PC-3 (cell line): ENCODE measurements around the gene CELA3B. TPM values are rescaled to one million over a fixed set of nuclear protein-coding genes. Genes with fewer than 3 reads are reported as not detected.

ENCODE experiments used
- ATAC-seq: fragments of 200-7000 bp; cut with Tn5 transposase; 2 replicates; pipeline ENCODE4 v1.9.1; 2020; ENCODE audit warnings: mild to moderate bottlenecking, moderate library complexity
- BruUV-seq: library from RNA; stranded (reverse); fragments of 400-500 nt; replicated peaks from 2 replicates; lab custom pipeline; 2021; lab: Mats Ljungman, UMichigan
- CTCF ChIA-PET: fragments of 300-600 bp; sonication (Branson Sonifier 250); formaldehyde crosslinking; loops from one replicate; lab custom pipeline; 2022; ENCODE audit warnings: antibody characterized with exemption; lab: Charles Lee
- POLR2A ChIA-PET: fragments of 300-600 bp; sonication (Branson Sonifier 250); formaldehyde crosslinking; loops from one replicate; lab custom pipeline; 2022; ENCODE audit warnings: antibody characterized with exemption; ENCODE audit not compliant: unreplicated experiment; lab: Charles Lee
- DNase-seq: peaks from one replicate; pipeline ENCODE4 v3.0.0-alpha.2; 2015
- H2AFZ ChIP-seq: fragments of 300-600 bp; sonication (generic); 2 replicates; pipeline ENCODE4 v1.6.0; 2016; ENCODE audit warnings: antibody characterized with exemption, low read length
- H3F3A ChIP-seq: fragments of 300-600 bp; sonication (generic); one replicate; pipeline ENCODE4 v1.6.0; 2017; ENCODE audit warnings: antibody characterized with exemption, low read length, control low read depth, mild to moderate bottlenecking; ENCODE audit not compliant: unreplicated experiment
- H3K27ac ChIP-seq: fragments of 300-600 bp; sonication (generic); 2 replicates; pipeline ENCODE4 v1.5.1; 2016; ENCODE audit warnings: mild to moderate bottlenecking, low read length
- H3K27me3 ChIP-seq: fragments of 300-600 bp; sonication (generic); 2 replicates; pipeline ENCODE4 v1.6.1; 2016; ENCODE audit warnings: low read length, mixed read lengths
- H3K36me3 ChIP-seq: fragments of 300-600 bp; sonication (generic); 2 replicates; pipeline ENCODE4 v1.6.1; 2016; ENCODE audit warnings: low read depth, mixed run types, low read length, mixed read lengths
- H3K4me1 ChIP-seq: fragments of 300-600 bp; sonication (generic); 2 replicates; pipeline ENCODE4 v1.5.1; 2016; ENCODE audit warnings: low read length; ENCODE audit not compliant: insufficient read depth
- H3K4me2 ChIP-seq: fragments of 300-600 bp; sonication (generic); 2 replicates; pipeline ENCODE4 v1.6.0; 2016; ENCODE audit warnings: low read length
- H3K4me3 ChIP-seq: fragments of 300-600 bp; sonication (generic); 2 replicates; pipeline ENCODE4 v1.5.1; 2016; ENCODE audit warnings: mild to moderate bottlenecking, low read length, mixed read lengths
- H3K79me2 ChIP-seq: fragments of 300-600 bp; sonication (generic); 2 replicates; pipeline ENCODE4 v1.6.1; 2017; ENCODE audit warnings: low read length, mixed read lengths
- H3K9ac ChIP-seq: fragments of 300-600 bp; sonication (generic); 2 replicates; pipeline ENCODE4 v1.6.0; 2016; ENCODE audit warnings: mild to moderate bottlenecking, low read length
- H3K9me2 ChIP-seq: fragments of 300-600 bp; sonication (generic); replicated peaks from 2 replicates; pipeline ENCODE4 v1.6.1; 2016; ENCODE audit warnings: mixed run types, low read length, mixed read lengths
- H3K9me3 ChIP-seq: fragments of 300-600 bp; sonication (generic); 2 replicates; pipeline ENCODE4 v1.6.1; 2016; ENCODE audit warnings: low read length, mixed read lengths
- H4K20me1 ChIP-seq: fragments of 300-600 bp; sonication (generic); 2 replicates; pipeline ENCODE4 v1.6.1; 2016; ENCODE audit warnings: low read length, mixed read lengths
- CTCF ChIP-seq: fragments of 300-600 bp; sonication (generic); conservative IDR thresholded peaks from 2 replicates; pipeline ENCODE4 v1.5.1; 2017; ENCODE audit warnings: antibody characterized with exemption, low read depth, mild to moderate bottlenecking, low read length
- EZH2 ChIP-seq: fragments of 300-600 bp; sonication (generic); IDR thresholded peaks from one replicate; pipeline ENCODE4 v1.6.1; 2017; ENCODE audit warnings: antibody characterized with exemption, mild to moderate bottlenecking, low read length; ENCODE audit not compliant: unreplicated experiment
- EZH2phosphoT487 ChIP-seq: fragments of 300-600 bp; sonication (generic); IDR thresholded peaks from 2 replicates; pipeline ENCODE4 v1.6.1; 2018; ENCODE audit warnings: mild to moderate bottlenecking, antibody characterized with exemption, low read length, borderline replicate concordance
- intact Hi-C: fragments of 100-400 bp; cut with micrococcal nuclease; formaldehyde crosslinking; loops from 2 replicates; pipeline ENCODE4 v1.9.0; 2023
- total RNA-seq: library from RNA; depleted of rRNA; stranded (reverse); fragments of >200 nt; gene quantifications from 2 replicates; pipeline ENCODE4 v1.2.3, GENCODE V29; 2014

Gene CELA3B
- total RNA-seq, 1 experiment from 2014 or later, result not detected

- Histone ChIP-seq H3K4me1 (peaks cover 51% of the 10 kb centered on the region), H3K27me3 (no peaks in the 10 kb centered on the region), H3K36me3 (no peaks in the 10 kb centered on the region), H3K4me2 (peak overlapping the region; percentile 73), H3F3A (no peaks in the 10 kb centered on the region), H3K4me3 (peak overlapping the region; percentile 41), H3K79me2 (peaks cover 78% of the 10 kb centered on the region), H3K9ac (peak overlapping the region; percentile 24), H3K9me2 (no peaks in the 10 kb centered on the region), H2AFZ (peak overlapping the region; percentile 51), H4K20me1 (no peaks in the 10 kb centered on the region), H3K9me3 (no peaks in the 10 kb centered on the region), H3K27ac (peak overlapping the region; percentile 66)
- DNase-seq (peak; percentile 73), ATAC-seq (peak; percentile 36)
- POLR2A ChIA-PET, result interaction anchor here (0.6 to 0.7 kb wide), 2 partner anchors 91 to 590 kb away, joined by 5 to 8 read pairs; no protein-coding TSS in a partner anchor
- intact Hi-C loops, result loop anchor here (10.0 kb wide), 1 partner anchor 149 kb away; the partner anchor contains the start of gene USP48
- CTCF ChIA-PET, result no interaction called here
- TF ChIP-seq EZH2phosphoT487 (no peak), CTCF (no peak), EZH2 (no peak)
- BruUV-seq, result no TSS peak
Measured at GRCh38 chr1:21933397-21934248, 43.2 kb upstream of the CELA3B start.

GRCh38 chr1:21935393-21935804, 41.4 kb upstream of the CELA3B start:
- DNase-seq (peak; percentile 50), ATAC-seq (no peak)
- H3K4me3 ChIP-seq, result peak overlapping the region; percentile 84
- peak overlapping the region; percentile 98 for H3K4me2 ChIP-seq
- TF ChIP-seq EZH2phosphoT487 (no peak), EZH2 (no peak), CTCF (no peak)
- H3K9me2 ChIP-seq, result no peaks in the 10 kb centered on the region
- ChIA-PET POLR2A (no interaction called here), CTCF (interaction anchor here (0.5 kb wide), 1 partner anchor 109 kb away, joined by 5 read pairs; no protein-coding TSS in a partner anchor)
- peak overlapping the region; percentile 30 for H3K27ac ChIP-seq
- no peaks in the 10 kb centered on the region for H3F3A ChIP-seq
- no peaks in the 10 kb centered on the region for H3K27me3 ChIP-seq
- peaks cover 63% of the 10 kb centered on the region for H3K79me2 ChIP-seq
- H3K36me3 ChIP-seq, result no peaks in the 10 kb centered on the region
- H3K4me1 ChIP-seq, result peaks cover 63% of the 10 kb centered on the region
- H3K9ac ChIP-seq, result peak overlapping the region; percentile 9; the same call in 1 of the 2 replicates
- H2AFZ ChIP-seq, result no peak overlapping the region
- intact Hi-C loops, result loop anchor here (10.0 kb wide), 1 partner anchor 151 kb away; the partner anchor contains the start of gene USP48
- no TSS peak for BruUV-seq
- no peaks in the 10 kb centered on the region for H4K20me1 ChIP-seq
- H3K9me3 ChIP-seq, result no peaks in the 10 kb centered on the region
